Umbilical cord (tissue), 2 donors: ENCODE measurements around the gene KBTBD12. TPM values are rescaled to one million over a fixed set of nuclear protein-coding genes. Genes with fewer than 3 reads are reported as not detected.
"Not testable (repeated sequence)": the region's sequence is repeated elsewhere in the genome, so short reads cannot be mapped to it uniquely, and the experiment has no call there.

ENCODE experiments used
- DNase-seq: peaks from one replicate; pipeline ENCODE4 v3.0.0-alpha.2; 2015; ENCODE audit warnings: low spot score
- total RNA-seq: library from RNA; depleted of rRNA; stranded (reverse); fragments of >200 nt; gene quantifications from one replicate; pipeline ENCODE4 v1.2.3, GENCODE V29; 2014; ENCODE audit warnings: low replicate concordance; ENCODE audit not compliant: insufficient read depth

Gene KBTBD12
- total RNA-seq = 7.2 TPM

GRCh38 chr3:127915115-127915936 lies at the start of gene KBTBD12:
Gene KBTBD12, plus strand, starts transcription at chr3:127915232. Its CDS starts 7,830 bp downstream, at chr3:127923062.
- DNase-seq = no peak

GRCh38 chr3:127865941-127866340 lies 49.1 kb upstream of the KBTBD12 start:
- peak; percentile 42 for DNase-seq

- no peak for DNase-seq
These were observed 47.6 kb upstream of the KBTBD12 start for GRCh38 chr3:127867412-127867811.

- DNase-seq = no peak
These were observed 47.0 kb upstream of the KBTBD12 start for GRCh38 chr3:127867986-127868385.

- DNase-seq = no peak
These were observed 44.9 kb upstream of the KBTBD12 start for GRCh38 chr3:127870156-127870555.

- not testable (repeated sequence) for DNase-seq
These were observed 40.9 kb upstream of the KBTBD12 start for GRCh38 chr3:127874097-127874496.

GRCh38 chr3:127881586-127881985 lies 33.4 kb upstream of the KBTBD12 start:
- no peak for DNase-seq

- DNase-seq = no peak
These were observed 31.0 kb upstream of the KBTBD12 start for GRCh38 chr3:127884041-127884440.

- no peak for DNase-seq
These were observed 28.6 kb upstream of the KBTBD12 start for GRCh38 chr3:127886231-127886955.

- DNase-seq = no peak
These were observed 28.1 kb upstream of the KBTBD12 start for GRCh38 chr3:127886956-127887231.

- no peak for DNase-seq
These were observed 27.7 kb upstream of the KBTBD12 start for GRCh38 chr3:127887321-127887720.

GRCh38 chr3:127888156-127888555 lies 26.9 kb upstream of the KBTBD12 start:
- DNase-seq = no peak

GRCh38 chr3:127888564-127889107 lies 26.4 kb upstream of the KBTBD12 start:
- peak; percentile 29 for DNase-seq

GRCh38 chr3:127889461-127889863 lies 25.6 kb upstream of the KBTBD12 start:
- no peak for DNase-seq

GRCh38 chr3:127889976-127890650 lies 24.9 kb upstream of the KBTBD12 start:
- DNase-seq = no peak

GRCh38 chr3:127890651-127891290 lies 24.3 kb upstream of the KBTBD12 start:
- not testable (repeated sequence) for DNase-seq

GRCh38 chr3:127894481-127894880 lies 20.6 kb upstream of the KBTBD12 start:
- DNase-seq = no peak

GRCh38 chr3:127899200-127899599 lies 15.8 kb upstream of the KBTBD12 start:
- DNase-seq = no peak

- DNase-seq = peak; percentile 27
These were observed 15.3 kb upstream of the KBTBD12 start for GRCh38 chr3:127899766-127900165.

- no peak for DNase-seq
These were observed 14.5 kb upstream of the KBTBD12 start for GRCh38 chr3:127900536-127900935.

GRCh38 chr3:127902486-127902885 lies 12.5 kb upstream of the KBTBD12 start:
- DNase-seq = no peak
